ENCODE measurements around the gene CTSK. TPM values are rescaled to one million over a fixed set of nuclear protein-coding genes. Genes with fewer than 3 reads are reported as not detected.
"Not testable (repeated sequence)": the region's sequence is repeated elsewhere in the genome, so short reads cannot be mapped to it uniquely, and the experiment has no call there.

The CTSK gene
- total RNA-seq, 2 donors from 2014 or later: 6.1 to 8.4 TPM

GRCh38 chr1:150841626-150842025 is 33.6 kb upstream of the CTSK start:
- Mint-ChIP-seq H3K27ac (no peak overlapping the region), H3K36me3 (ENCODE audit: low read depth) (peaks cover 43% of the 10 kb centered on the region), H3K4me3 (no peak overlapping the region), H3K9me3 (no peaks in the 10 kb centered on the region), H3K4me1 (no peaks in the 10 kb centered on the region), H3K27me3 (ENCODE audit: insufficient read depth) (no peaks in the 10 kb centered on the region)
- H3K27ac ChIP-seq (ENCODE audit: low read depth, low read length): no peak overlapping the region
- H3K9me3 ChIP-seq (ENCODE audit: control insufficient read depth, low read length): no peaks in the 10 kb centered on the region
- H3K9ac ChIP-seq (ENCODE audit: extremely low read depth, low read length, poor library complexity, severe bottlenecking): no peak overlapping the region
- no peaks in the 10 kb centered on the region for H3K27me3 ChIP-seq (ENCODE audit: control insufficient read depth, insufficient read depth, low read length, poor library complexity, severe bottlenecking)
- TF ChIP-seq CTCF (conservative IDR thresholded peaks at IDR 0.05): no peak
- DNase-seq: no peak
- no peak overlapping the region for H3K4me3 ChIP-seq (ENCODE audit: low read length)
- H3K4me1 ChIP-seq (ENCODE audit: control insufficient read depth, insufficient read depth, low read length): no peaks in the 10 kb centered on the region
- peaks cover 63% of the 10 kb centered on the region for H3K36me3 ChIP-seq (ENCODE audit: control insufficient read depth, insufficient read depth, low read length)
- 96 to 100% methylated on average over 1 to 3 of the region's 3 CpGs for WGBS, 2 experiments (ENCODE audit: insufficient coverage in 1 of 2, insufficient read length in 1 of 2)

GRCh38 chr1:150840850-150841249 is 32.8 kb upstream of the CTSK start:
- not testable (repeated sequence) for H3K27me3 ChIP-seq (ENCODE audit: control insufficient read depth, insufficient read depth, low read length, poor library complexity, severe bottlenecking); H3K27ac Mint-ChIP-seq; H3K9me3 ChIP-seq (ENCODE audit: control insufficient read depth, low read length); H3K9me3 Mint-ChIP-seq; H3K4me1 Mint-ChIP-seq; H3K9ac ChIP-seq (ENCODE audit: extremely low read depth, low read length, poor library complexity, severe bottlenecking); H3K4me3 Mint-ChIP-seq; H3K4me3 ChIP-seq (ENCODE audit: low read length); H3K27me3 Mint-ChIP-seq (ENCODE audit: insufficient read depth); H3K27ac ChIP-seq (ENCODE audit: low read depth, low read length); DNase-seq; H3K4me1 ChIP-seq (ENCODE audit: control insufficient read depth, insufficient read depth, low read length)
- WGBS, 2 experiments (ENCODE audit: insufficient coverage in 1 of 2, insufficient read length in 1 of 2): 90 to 96% methylated on average over 11 of the region's 11 CpGs
- H3K36me3 ChIP-seq (ENCODE audit: control insufficient read depth, insufficient read depth, low read length): peaks cover 63% of the 10 kb centered on the region
- H3K36me3 Mint-ChIP-seq (ENCODE audit: low read depth): peaks cover 43% of the 10 kb centered on the region

- 95 to 97% methylated on average over 3 to 6 of the region's 6 CpGs for WGBS, 2 experiments (ENCODE audit: insufficient coverage in 1 of 2, insufficient read length in 1 of 2)
- DNase-seq: no peak
- Histone ChIP-seq H3K36me3 (ENCODE audit: control insufficient read depth, insufficient read depth, low read length) (peaks cover 93% of the 10 kb centered on the region), H3K27me3 (ENCODE audit: control insufficient read depth, insufficient read depth, low read length, poor library complexity, severe bottlenecking) (no peaks in the 10 kb centered on the region), H3K9ac (ENCODE audit: extremely low read depth, low read length, poor library complexity, severe bottlenecking) (no peak overlapping the region), H3K27ac (ENCODE audit: low read depth, low read length) (no peak overlapping the region), H3K4me1 (ENCODE audit: control insufficient read depth, insufficient read depth, low read length) (no peaks in the 10 kb centered on the region), H3K9me3 (ENCODE audit: control insufficient read depth, low read length) (no peaks in the 10 kb centered on the region), H3K4me3 (ENCODE audit: low read length) (no peak overlapping the region)
- peaks cover 62% of the 10 kb centered on the region for H3K36me3 Mint-ChIP-seq (ENCODE audit: low read depth)
- no peak overlapping the region for H3K4me3 Mint-ChIP-seq
- no peaks in the 10 kb centered on the region for H3K27me3 Mint-ChIP-seq (ENCODE audit: insufficient read depth)
- no peak for TF ChIP-seq CTCF (conservative IDR thresholded peaks at IDR 0.05)
- H3K27ac Mint-ChIP-seq: no peak overlapping the region
- no peaks in the 10 kb centered on the region for H3K9me3 Mint-ChIP-seq
- H3K4me1 Mint-ChIP-seq: no peaks in the 10 kb centered on the region
Observed at GRCh38 chr1:150836129-150836773, 28.2 kb upstream of the CTSK start.

GRCh38 chr1:150833961-150834360 is 25.9 kb upstream of the CTSK start:
- H3K9me3 Mint-ChIP-seq; H3K4me1 Mint-ChIP-seq; H3K27me3 ChIP-seq (ENCODE audit: control insufficient read depth, insufficient read depth, low read length, poor library complexity, severe bottlenecking); H3K9me3 ChIP-seq (ENCODE audit: control insufficient read depth, low read length); H3K4me1 ChIP-seq (ENCODE audit: control insufficient read depth, insufficient read depth, low read length); H3K27me3 Mint-ChIP-seq (ENCODE audit: insufficient read depth); H3K27ac ChIP-seq (ENCODE audit: low read depth, low read length); H3K4me3 Mint-ChIP-seq; DNase-seq; H3K27ac Mint-ChIP-seq; H3K4me3 ChIP-seq (ENCODE audit: low read length); H3K9ac ChIP-seq (ENCODE audit: extremely low read depth, low read length, poor library complexity, severe bottlenecking): not testable (repeated sequence)
- 93 to 100% methylated on average over 3 to 6 of the region's 6 CpGs for WGBS, 2 experiments (ENCODE audit: insufficient coverage in 1 of 2, insufficient read length in 1 of 2)
- H3K36me3 ChIP-seq (ENCODE audit: control insufficient read depth, insufficient read depth, low read length): peaks cover 95% of the 10 kb centered on the region
- H3K36me3 Mint-ChIP-seq (ENCODE audit: low read depth): peaks cover 65% of the 10 kb centered on the region

Measured in endodermal cell (in vitro differentiated cells).